ENCODE measurements around the gene FREM3. TPM values are rescaled to one million over a fixed set of nuclear protein-coding genes. Genes with fewer than 3 reads are reported as not detected.
A peak's percentile ranks its signal among the peaks of the same experiment; 100 is the strongest.
"Not testable (repeated sequence)": the region's sequence is repeated elsewhere in the genome, so short reads cannot be mapped to it uniquely, and the experiment has no call there.

FREM3 gene
- total RNA-seq, 1 experiment from 2014 or later = not detected

DNA sequence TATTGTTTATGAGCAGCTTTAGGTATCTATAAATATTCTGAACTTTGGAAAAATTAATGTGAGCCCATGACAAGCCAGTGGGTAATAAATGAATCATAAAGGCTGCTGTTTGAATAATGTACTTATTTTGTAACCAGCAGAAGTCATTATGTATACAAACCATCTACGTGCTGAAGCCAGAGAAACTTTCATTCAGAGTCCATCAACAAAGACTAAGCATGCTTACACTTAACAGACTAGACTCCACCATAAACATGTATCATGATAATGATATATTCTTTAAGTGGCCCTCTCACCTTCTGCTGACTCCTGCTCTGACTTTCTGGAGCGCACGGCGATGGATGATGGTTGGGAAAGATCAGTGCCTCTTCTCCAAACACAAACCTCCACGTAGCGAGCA is 114.9 kb downstream of the FREM3 start:
- DNase-seq (ENCODE audit: low read depth) = no peak

GRCh38 chr4:143581331-143581946 is 119.0 kb downstream of the FREM3 start:
- no peak for DNase-seq (ENCODE audit: low read depth)

GRCh38 chr4:143575331-143575730 is 125.1 kb downstream of the FREM3 start:
- peak; percentile 7 for DNase-seq (ENCODE audit: low read depth)

- DNase-seq (ENCODE audit: low read depth) = no peak
These were observed 136.0 kb downstream of the FREM3 start for GRCh38 chr4:143564472-143564871.

- DNase-seq (ENCODE audit: low read depth) = no peak
These were observed 140.7 kb downstream of the FREM3 start for GRCh38 chr4:143559757-143560147.

GRCh38 chr4:143558823-143559756 is 141.4 kb downstream of the FREM3 start:
- DNase-seq (ENCODE audit: low read depth) = peak; percentile 11

- no peak for DNase-seq (ENCODE audit: low read depth)
These were observed 142.2 kb downstream of the FREM3 start for GRCh38 chr4:143558286-143558685.

GRCh38 chr4:143555676-143556075 is 144.8 kb downstream of the FREM3 start:
- no peak for DNase-seq (ENCODE audit: low read depth)

DNA sequence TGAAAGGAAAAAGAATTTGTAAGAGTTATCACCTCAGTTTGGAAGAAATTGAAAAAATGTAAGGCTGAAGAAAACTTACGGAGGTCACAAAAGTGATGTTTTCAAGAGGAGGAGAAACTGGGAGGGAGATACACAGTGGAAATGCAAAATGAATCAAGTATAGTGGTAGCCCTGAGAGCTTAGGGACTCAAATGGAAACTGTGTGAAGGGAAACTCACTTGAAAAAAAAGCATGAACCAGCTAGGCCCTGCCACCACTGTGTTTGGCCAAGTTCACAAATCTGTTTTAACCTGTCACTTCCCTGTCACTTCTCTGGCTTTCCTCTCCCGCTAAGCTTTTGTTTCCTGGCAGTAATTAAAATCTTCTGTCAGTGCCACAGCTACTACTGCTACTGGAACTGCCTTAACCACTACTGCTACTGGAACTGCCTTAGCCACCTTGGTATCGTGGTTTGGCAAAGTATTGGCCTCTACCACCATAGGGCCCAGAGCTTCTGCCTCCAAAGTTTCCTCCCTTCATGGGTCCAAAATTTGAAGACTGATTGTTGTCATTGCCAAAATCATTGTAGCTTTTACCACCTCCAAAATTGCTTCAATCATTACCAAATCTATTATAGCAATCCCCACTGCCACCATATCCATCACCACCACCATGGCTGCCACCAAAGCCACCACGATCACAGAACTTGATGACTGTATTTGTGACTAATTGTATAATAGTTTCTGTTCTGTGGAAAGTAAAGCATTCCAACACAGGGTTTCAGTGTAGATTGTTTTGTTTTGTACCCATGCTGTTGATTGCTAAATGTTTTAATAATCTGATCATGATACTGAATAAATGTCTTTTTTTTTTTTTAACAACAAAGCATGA is 145.5 kb downstream of the FREM3 start:
- DNase-seq (ENCODE audit: low read depth) = peak; percentile 11

DNA sequence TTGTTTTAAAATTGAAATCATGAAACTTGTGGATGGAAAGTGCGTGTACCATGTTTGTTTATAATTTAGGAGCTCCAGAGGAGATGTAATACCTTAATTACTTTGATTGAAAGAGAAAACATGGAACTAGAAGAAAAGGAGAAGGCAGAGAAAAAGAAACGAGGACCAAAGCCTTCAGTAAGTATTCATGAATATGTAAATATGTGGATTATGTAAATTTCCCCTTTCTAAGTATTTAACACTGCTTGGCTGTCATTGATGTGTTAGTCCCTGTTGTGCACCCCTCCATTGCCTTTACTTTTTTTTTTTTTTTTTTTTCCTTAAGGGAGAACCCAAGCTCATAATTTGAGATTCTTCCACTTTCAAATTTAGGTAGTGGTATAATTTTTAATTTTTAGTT is 150.5 kb downstream of the FREM3 start:
- DNase-seq (ENCODE audit: low read depth) = no peak

- DNase-seq (ENCODE audit: low read depth) = no peak
These were observed 160.8 kb downstream of the FREM3 start for GRCh38 chr4:143539670-143540023.

DNA sequence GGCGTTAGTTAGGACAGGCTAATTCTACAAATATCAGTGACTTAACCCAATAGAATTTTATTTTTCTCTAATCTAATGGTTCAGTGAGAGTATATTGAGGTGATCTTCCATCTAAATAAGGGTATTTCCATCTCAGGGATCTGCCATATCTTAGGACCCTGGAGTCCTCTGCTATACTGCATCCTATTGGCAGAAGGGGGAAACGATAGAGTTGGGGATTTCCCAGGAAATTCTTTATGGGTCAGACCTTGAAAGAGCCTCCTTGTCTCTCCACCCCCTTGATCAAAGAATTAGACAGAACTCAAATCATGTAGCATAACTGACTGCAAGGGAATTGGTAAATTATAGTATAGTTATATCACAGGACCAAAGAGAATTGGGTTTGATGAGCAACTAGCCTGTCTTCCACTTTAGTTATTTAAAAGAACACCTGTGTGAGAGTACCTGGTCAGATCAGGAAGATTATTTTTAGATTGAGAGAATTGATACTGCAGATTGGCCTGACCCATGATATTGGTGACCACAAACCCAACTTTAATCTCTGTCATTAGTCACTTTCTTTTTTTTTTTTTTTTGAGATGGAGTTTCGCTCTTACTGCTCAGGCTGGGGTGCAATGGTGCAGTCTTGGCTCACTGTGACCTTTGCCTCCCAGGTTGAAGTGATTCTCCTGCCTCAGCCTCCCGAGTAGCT is 161.4 kb downstream of the FREM3 start:
- DNase-seq (ENCODE audit: low read depth) = no peak

GRCh38 chr4:143531788-143532491 is 168.5 kb downstream of the FREM3 start:
- no peak for DNase-seq (ENCODE audit: low read depth)

GRCh38 chr4:143531380-143531779 is 169.1 kb downstream of the FREM3 start:
- peak; percentile 17 for DNase-seq (ENCODE audit: low read depth)

DNA sequence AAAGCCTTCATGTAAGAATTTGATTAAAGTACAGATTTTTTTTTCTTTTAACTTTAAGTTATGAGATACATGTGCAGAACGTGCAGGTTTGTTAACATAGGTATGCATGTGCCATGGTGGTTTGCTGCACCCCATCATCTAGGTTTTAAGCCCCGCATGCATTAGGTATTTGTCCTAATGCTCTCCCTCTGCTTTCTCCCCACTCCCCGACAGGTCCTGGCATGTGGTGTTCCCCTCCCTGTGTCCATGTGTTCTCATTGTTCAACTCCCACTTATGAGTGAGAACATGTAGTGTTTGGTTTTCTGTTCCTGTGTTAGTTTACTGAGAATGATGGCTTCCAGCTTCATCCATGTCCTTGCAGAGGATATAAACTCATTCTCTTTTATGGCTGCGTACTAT is 172.4 kb downstream of the FREM3 start:
- not testable (repeated sequence) for DNase-seq (ENCODE audit: low read depth)

Other genes with a start within 250 kb of the FREM3 start
- gene SMARCA5, start 187.0 kb downstream of the FREM3 start, total RNA-seq (2014; rRNA removed) = 40.9 and 44.8 TPM in 2 replicates
- gene GYPE, start 204.9 kb upstream of the FREM3 start, total RNA-seq (2014; rRNA removed) = not detected in 2 replicates